SU-DHL-6 (cell line): ENCODE results near the gene CHRNB1.

Source experiments
- CTCF ChIP-seq: fragments of 200-600 bp; sonication (generic); IDR thresholded peaks from one replicate; pipeline ENCODE4 v1.5.1; 2017; ENCODE audit warnings: antibody characterized with exemption, mild to moderate bottlenecking, low read length, moderate library complexity; ENCODE audit not compliant: insufficient read depth, poor library complexity, severe bottlenecking
- EZH2phosphoT487 ChIP-seq: fragments of 200-600 bp; sonication (generic), shearing (Covaris generic); conservative IDR thresholded peaks from 2 replicates; pipeline ENCODE4 v1.6.1; 2018; ENCODE audit warnings: mild to moderate bottlenecking, antibody characterized with exemption, low read length, moderate library complexity, mixed read lengths

- TF ChIP-seq CTCF (no peak), EZH2phosphoT487 (no peak)
These were observed at the start of gene CHRNB1 for GRCh38 chr17:7444682-7445618.
